ENCODE measurements around the gene LRRC37A3.
"Not testable (repeated sequence)": the region's sequence is repeated elsewhere in the genome, so short reads cannot be mapped to it uniquely, and the experiment has no call there.

Gene LRRC37A3

GRCh38 chr17:64927444-64927843, 8.2 kb upstream of the LRRC37A3 start:
- not testable (repeated sequence) for H3K4me3 ChIP-seq (ENCODE audit: insufficient read depth, low read depth, low read length); H3K27ac ChIP-seq (ENCODE audit: insufficient read depth, low read depth, low read length, poor library complexity, severe bottlenecking); H3K27me3 ChIP-seq (ENCODE audit: control insufficient read depth, insufficient read depth, low read length, poor library complexity, severe bottlenecking); H3K4me1 ChIP-seq (ENCODE audit: control insufficient read depth, insufficient read depth, low read length); H3K9me3 ChIP-seq (ENCODE audit: control insufficient read depth, low read length); H3K36me3 ChIP-seq (ENCODE audit: control insufficient read depth, insufficient read depth, low read length)
- WGBS, 2 experiments: 52 to 54% methylated on average over 1 of the region's 2 CpGs

- H3K27me3 ChIP-seq (ENCODE audit: control insufficient read depth, insufficient read depth, low read length, poor library complexity, severe bottlenecking); H3K36me3 ChIP-seq (ENCODE audit: control insufficient read depth, insufficient read depth, low read length); H3K4me1 ChIP-seq (ENCODE audit: control insufficient read depth, insufficient read depth, low read length); H3K4me3 ChIP-seq (ENCODE audit: insufficient read depth, low read depth, low read length); H3K27ac ChIP-seq (ENCODE audit: insufficient read depth, low read depth, low read length, poor library complexity, severe bottlenecking); H3K9me3 ChIP-seq (ENCODE audit: control insufficient read depth, low read length): not testable (repeated sequence)
- WGBS, 2 experiments: 95 to 97% methylated on average over 2 to 4 of the region's 4 CpGs
These were observed 7.2 kb upstream of the LRRC37A3 start for GRCh38 chr17:64926430-64926829.

- not testable (repeated sequence) for H3K4me3 ChIP-seq (ENCODE audit: insufficient read depth, low read depth, low read length); H3K9me3 ChIP-seq (ENCODE audit: control insufficient read depth, low read length); H3K4me1 ChIP-seq (ENCODE audit: control insufficient read depth, insufficient read depth, low read length); H3K27me3 ChIP-seq (ENCODE audit: control insufficient read depth, insufficient read depth, low read length, poor library complexity, severe bottlenecking); H3K27ac ChIP-seq (ENCODE audit: insufficient read depth, low read depth, low read length, poor library complexity, severe bottlenecking); H3K36me3 ChIP-seq (ENCODE audit: control insufficient read depth, insufficient read depth, low read length)
- 94 to 96% methylated on average over 4 of the region's 4 CpGs for WGBS, 2 experiments
These were observed 6.0 kb upstream of the LRRC37A3 start for GRCh38 chr17:64925244-64925643.

GRCh38 chr17:64923051-64923568, 3.8 kb upstream of the LRRC37A3 start:
- 92 to 93% methylated on average over 5 of the region's 6 CpGs for WGBS, 2 experiments
- H3K4me3 ChIP-seq (ENCODE audit: insufficient read depth, low read depth, low read length); H3K4me1 ChIP-seq (ENCODE audit: control insufficient read depth, insufficient read depth, low read length); H3K27ac ChIP-seq (ENCODE audit: insufficient read depth, low read depth, low read length, poor library complexity, severe bottlenecking); H3K36me3 ChIP-seq (ENCODE audit: control insufficient read depth, insufficient read depth, low read length); H3K27me3 ChIP-seq (ENCODE audit: control insufficient read depth, insufficient read depth, low read length, poor library complexity, severe bottlenecking); H3K9me3 ChIP-seq (ENCODE audit: control insufficient read depth, low read length): not testable (repeated sequence)

GRCh38 chr17:64920419-64921172, 1.3 kb upstream of the LRRC37A3 start:
- peaks cover 4% of the 10 kb centered on the region for H3K27me3 ChIP-seq (ENCODE audit: control insufficient read depth, insufficient read depth, low read length, poor library complexity, severe bottlenecking)
- H3K4me3 ChIP-seq (ENCODE audit: insufficient read depth, low read depth, low read length): no peak overlapping the region
- H3K36me3 ChIP-seq (ENCODE audit: control insufficient read depth, insufficient read depth, low read length): no peaks in the 10 kb centered on the region
- no peaks in the 10 kb centered on the region for H3K9me3 ChIP-seq (ENCODE audit: control insufficient read depth, low read length)
- no peaks in the 10 kb centered on the region for H3K4me1 ChIP-seq (ENCODE audit: control insufficient read depth, insufficient read depth, low read length)
- 91 to 93% methylated on average over 12 of the region's 12 CpGs for WGBS, 2 experiments
- no peak overlapping the region for H3K27ac ChIP-seq (ENCODE audit: insufficient read depth, low read depth, low read length, poor library complexity, severe bottlenecking)

GRCh38 chr17:64920026-64920418, 744 bp upstream of the LRRC37A3 start:
- H3K4me3 ChIP-seq (ENCODE audit: insufficient read depth, low read depth, low read length): peak overlapping the region; percentile 60

GRCh38 chr17:64918842-64919288, 413 bp downstream of the LRRC37A3 start:
- H3K27ac ChIP-seq (ENCODE audit: insufficient read depth, low read depth, low read length, poor library complexity, severe bottlenecking): peak overlapping the region; percentile 80
- WGBS, 2 experiments: 1% methylated on average over 47 of the region's 47 CpGs
- H3K27me3 ChIP-seq (ENCODE audit: control insufficient read depth, insufficient read depth, low read length, poor library complexity, severe bottlenecking): not testable (repeated sequence)

More at GRCh38 chr17:64920026-64920418, 744 bp upstream of the LRRC37A3 start:
- H3K9me3 ChIP-seq (ENCODE audit: control insufficient read depth, low read length): no peaks in the 10 kb centered on the region
- no peaks in the 10 kb centered on the region for H3K36me3 ChIP-seq (ENCODE audit: control insufficient read depth, insufficient read depth, low read length)
- H3K4me1 ChIP-seq (ENCODE audit: control insufficient read depth, insufficient read depth, low read length): no peaks in the 10 kb centered on the region
- 87 to 89% methylated on average over 9 of the region's 9 CpGs for WGBS, 2 experiments
- no peak overlapping the region for H3K27ac ChIP-seq (ENCODE audit: insufficient read depth, low read depth, low read length, poor library complexity, severe bottlenecking)
- peaks cover 4% of the 10 kb centered on the region for H3K27me3 ChIP-seq (ENCODE audit: control insufficient read depth, insufficient read depth, low read length, poor library complexity, severe bottlenecking)

GRCh38 chr17:64917540-64917939, 1.7 kb downstream of the LRRC37A3 start:
- not testable (repeated sequence) for H3K9me3 ChIP-seq (ENCODE audit: control insufficient read depth, low read length); H3K4me1 ChIP-seq (ENCODE audit: control insufficient read depth, insufficient read depth, low read length); H3K4me3 ChIP-seq (ENCODE audit: insufficient read depth, low read depth, low read length); H3K27me3 ChIP-seq (ENCODE audit: control insufficient read depth, insufficient read depth, low read length, poor library complexity, severe bottlenecking); H3K27ac ChIP-seq (ENCODE audit: insufficient read depth, low read depth, low read length, poor library complexity, severe bottlenecking); H3K36me3 ChIP-seq (ENCODE audit: control insufficient read depth, insufficient read depth, low read length)
- 92 to 95% methylated on average over 9 to 12 of the region's 16 CpGs for WGBS, 2 experiments

More at GRCh38 chr17:64918842-64919288, 413 bp downstream of the LRRC37A3 start:
- H3K9me3 ChIP-seq (ENCODE audit: control insufficient read depth, low read length); H3K36me3 ChIP-seq (ENCODE audit: control insufficient read depth, insufficient read depth, low read length); H3K4me1 ChIP-seq (ENCODE audit: control insufficient read depth, insufficient read depth, low read length): not testable (repeated sequence)
- peak overlapping the region; percentile 60 for H3K4me3 ChIP-seq (ENCODE audit: insufficient read depth, low read depth, low read length)

GRCh38 chr17:64915244-64915643, 4.0 kb downstream of the LRRC37A3 start:
- WGBS, 2 experiments: no CpG with 5 or more reads among the region's 1 CpG
- not testable (repeated sequence) for H3K9me3 ChIP-seq (ENCODE audit: control insufficient read depth, low read length); H3K27ac ChIP-seq (ENCODE audit: insufficient read depth, low read depth, low read length, poor library complexity, severe bottlenecking)

GRCh38 chr17:64910191-64910514, 9.1 kb downstream of the LRRC37A3 start:
- H3K36me3 ChIP-seq (ENCODE audit: control insufficient read depth, insufficient read depth, low read length); H3K27me3 ChIP-seq (ENCODE audit: control insufficient read depth, insufficient read depth, low read length, poor library complexity, severe bottlenecking); H3K9me3 ChIP-seq (ENCODE audit: control insufficient read depth, low read length); H3K27ac ChIP-seq (ENCODE audit: insufficient read depth, low read depth, low read length, poor library complexity, severe bottlenecking); H3K4me3 ChIP-seq (ENCODE audit: insufficient read depth, low read depth, low read length); H3K4me1 ChIP-seq (ENCODE audit: control insufficient read depth, insufficient read depth, low read length): not testable (repeated sequence)
- 100% methylated on average over 1 of the region's 3 CpGs; no CpG with 5 or more reads in 1 of the 2 experiments for WGBS, 2 experiments

More at GRCh38 chr17:64915244-64915643, 4.0 kb downstream of the LRRC37A3 start:
- not testable (repeated sequence) for H3K36me3 ChIP-seq (ENCODE audit: control insufficient read depth, insufficient read depth, low read length); H3K4me3 ChIP-seq (ENCODE audit: insufficient read depth, low read depth, low read length); H3K4me1 ChIP-seq (ENCODE audit: control insufficient read depth, insufficient read depth, low read length); H3K27me3 ChIP-seq (ENCODE audit: control insufficient read depth, insufficient read depth, low read length, poor library complexity, severe bottlenecking)

Data from ectodermal cell (in vitro differentiated cells).